BJ (cell line): ENCODE data around the gene SMC6. TPM values are rescaled to one million over a fixed set of nuclear protein-coding genes. Genes with fewer than 3 reads are reported as not detected.

Source experiments
- CTCF ChIA-PET: fragments of 350-600 bp; formaldehyde crosslinking; extraction: SDS; loops from one replicate; lab custom pipeline; 2021; ENCODE audit warnings: antibody characterized with exemption, inconsistent platforms; lab: Yijun Ruan, JAX
- POLR2A ChIA-PET: fragments of 300-600 bp; sonication (Branson Sonifier 250); formaldehyde crosslinking; extraction: SDS; loops from one replicate; lab custom pipeline; 2021; ENCODE audit warnings: antibody characterized with exemption; lab: Charles Lee
- DNase-seq: peaks from one replicate; pipeline ENCODE4 v3.0.0-alpha.2; 2011; ENCODE audit warnings: low read depth
- H3K27me3 ChIP-seq: 2 replicates; pipeline ENCODE4 v1.6.0; 2011; ENCODE audit warnings: low read length; ENCODE audit not compliant: control insufficient read depth, insufficient read depth
- H3K36me3 ChIP-seq: 2 replicates; pipeline ENCODE4 v1.5.1; 2011; ENCODE audit warnings: low read length; ENCODE audit not compliant: control insufficient read depth, insufficient read depth
- H3K4me3 ChIP-seq: 2 replicates; pipeline ENCODE4 v1.5.1; 2011; ENCODE audit warnings: low read depth, mild to moderate bottlenecking, control low read depth, low read length
- polyA plus RNA-seq: library from polyadenylated mRNA; depleted of rRNA; stranded (reverse); fragments of >200 nt; gene quantifications from 2 replicates; pipeline ENCODE4 v1.2.3, GENCODE V29; 2011
- TF ChIP-seq, protein P1 (sequence below): IDR thresholded peaks from 2 replicates; pipeline ENCODE4 v1.5.1; 2011; ENCODE audit warnings: low read depth, mild to moderate bottlenecking, control low read depth, inconsistent platforms, low read length, moderate library complexity; ENCODE audit not compliant: insufficient read depth

The SMC6 gene
- polyA plus RNA-seq, 1 experiment: 5.2 TPM

GRCh38 chr2:17627434-17627833, 126.2 kb downstream of the SMC6 start:
- TF ChIP-seq, protein P1, sequence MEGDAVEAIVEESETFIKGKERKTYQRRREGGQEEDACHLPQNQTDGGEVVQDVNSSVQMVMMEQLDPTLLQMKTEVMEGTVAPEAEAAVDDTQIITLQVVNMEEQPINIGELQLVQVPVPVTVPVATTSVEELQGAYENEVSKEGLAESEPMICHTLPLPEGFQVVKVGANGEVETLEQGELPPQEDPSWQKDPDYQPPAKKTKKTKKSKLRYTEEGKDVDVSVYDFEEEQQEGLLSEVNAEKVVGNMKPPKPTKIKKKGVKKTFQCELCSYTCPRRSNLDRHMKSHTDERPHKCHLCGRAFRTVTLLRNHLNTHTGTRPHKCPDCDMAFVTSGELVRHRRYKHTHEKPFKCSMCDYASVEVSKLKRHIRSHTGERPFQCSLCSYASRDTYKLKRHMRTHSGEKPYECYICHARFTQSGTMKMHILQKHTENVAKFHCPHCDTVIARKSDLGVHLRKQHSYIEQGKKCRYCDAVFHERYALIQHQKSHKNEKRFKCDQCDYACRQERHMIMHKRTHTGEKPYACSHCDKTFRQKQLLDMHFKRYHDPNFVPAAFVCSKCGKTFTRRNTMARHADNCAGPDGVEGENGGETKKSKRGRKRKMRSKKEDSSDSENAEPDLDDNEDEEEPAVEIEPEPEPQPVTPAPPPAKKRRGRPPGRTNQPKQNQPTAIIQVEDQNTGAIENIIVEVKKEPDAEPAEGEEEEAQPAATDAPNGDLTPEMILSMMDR: no peak
- Histone ChIP-seq H3K27me3 (no peaks in the 10 kb centered on the region), H3K4me3 (no peak overlapping the region), H3K36me3 (no peaks in the 10 kb centered on the region)
- ChIA-PET POLR2A (no interaction called here), CTCF (interaction anchor here (1.0 kb wide), 1 partner anchor 19 kb away, joined by 3 read pairs; no protein-coding TSS in a partner anchor)
- DNase-seq: no peak

DNA sequence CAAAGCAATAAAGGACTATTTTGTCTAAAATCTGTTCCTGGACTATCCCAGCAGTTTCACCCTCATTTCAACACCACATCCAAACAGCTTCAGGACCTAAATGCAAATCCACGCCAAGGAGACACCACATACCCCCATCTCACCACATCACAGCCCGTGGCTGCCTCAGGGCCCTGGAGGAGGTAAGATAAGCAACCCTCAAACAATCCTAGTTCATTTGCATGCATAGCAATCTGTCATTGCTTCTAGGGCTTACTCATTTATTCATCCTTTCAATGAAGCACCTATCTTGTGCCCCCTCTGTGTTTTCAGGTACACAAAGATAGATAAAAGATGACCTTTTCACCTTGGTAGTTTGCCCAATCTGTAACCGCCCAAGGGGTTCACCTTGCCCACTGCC, 126.6 kb downstream of the SMC6 start:
- H3K27me3 ChIP-seq: no peaks in the 10 kb centered on the region
- DNase-seq: no peak
- ChIA-PET CTCF (no interaction called here), POLR2A (no interaction called here)
- H3K36me3 ChIP-seq: no peaks in the 10 kb centered on the region
- TF ChIP-seq, protein P1: no peak
- no peak overlapping the region for H3K4me3 ChIP-seq

GRCh38 chr2:17625446-17625845, 128.2 kb downstream of the SMC6 start:
- CTCF ChIA-PET: no interaction called here
- Histone ChIP-seq H3K36me3 (no peaks in the 10 kb centered on the region), H3K4me3 (no peak overlapping the region), H3K27me3 (no peaks in the 10 kb centered on the region)
- TF ChIP-seq, protein P1: no peak
- no peak for DNase-seq
- POLR2A ChIA-PET: no interaction called here

GRCh38 chr2:17621781-17622180, 131.8 kb downstream of the SMC6 start:
- ChIA-PET POLR2A (no interaction called here), CTCF (interaction anchor here (1.2 kb wide), 2 partner anchors 22 to 24 kb away, joined by 3 read pairs; no protein-coding TSS in a partner anchor)
- TF ChIP-seq, protein P1: no peak
- no peak overlapping the region for H3K4me3 ChIP-seq
- H3K36me3 ChIP-seq: no peaks in the 10 kb centered on the region
- no peaks in the 10 kb centered on the region for H3K27me3 ChIP-seq
- DNase-seq: no peak

GRCh38 chr2:17620841-17621240, 132.8 kb downstream of the SMC6 start:
- CTCF ChIA-PET: interaction anchor here (1.2 kb wide), 2 partner anchors 22 to 25 kb away, joined by 3 read pairs; no protein-coding TSS in a partner anchor
- H3K4me3 ChIP-seq: no peak overlapping the region
- no peaks in the 10 kb centered on the region for H3K27me3 ChIP-seq
- DNase-seq: peak; percentile 30
- H3K36me3 ChIP-seq: no peaks in the 10 kb centered on the region
- POLR2A ChIA-PET: interaction anchor here (0.6 kb wide), 2 partner anchors 16 to 59 kb away, joined by 3 to 4 read pairs; no protein-coding TSS in a partner anchor
- TF ChIP-seq, protein P1: no peak
